Left lung (tissue), 10 donors: ENCODE results near the gene HAGH. TPM values are rescaled to one million over a fixed set of nuclear protein-coding genes. Genes with fewer than 3 reads are reported as not detected.

ENCODE experiments used
- ATAC-seq: fragments of 200-7000 bp; cut with Tn5 transposase; one replicate; pipeline ENCODE4 v1.9.1; 2020; ENCODE audit warnings: moderate library complexity
- DNase-seq, 4 donors: peaks; one replicate each; pipeline ENCODE4 v3.0.0-alpha.2; 2013 to 2020
- H3K27ac ChIP-seq, 2 donors: fragments of 200-600 bp; sonication (generic) in 1 of 2; one replicate each; pipeline versions ENCODE4 v1.5.0 to v1.8.0; 2020 to 2021
- H3K27me3 ChIP-seq, 2 donors: fragments of 200-600 bp; sonication (generic) in 1 of 2; one replicate each; pipeline versions ENCODE4 v1.5.0 to v1.8.0; 2020 to 2021
- H3K36me3 ChIP-seq, 2 donors: fragments of 200-600 bp; sonication (generic) in 1 of 2; one replicate each; pipeline versions ENCODE4 v1.5.0 to v1.8.0; 2020 to 2021
- H3K4me1 ChIP-seq, 2 donors: fragments of 200-600 bp; one replicate each; pipeline ENCODE4 v1.8.0; 2021
- H3K4me3 ChIP-seq, 2 donors: fragments of 200-600 bp; sonication (generic) in 1 of 2; one replicate each; pipeline versions ENCODE4 v1.5.0 to v1.8.0; 2020 to 2021; ENCODE audit warnings: mild to moderate bottlenecking in 1 of 2
- H3K9me3 ChIP-seq, 2 donors: fragments of 200-600 bp; sonication (generic) in 1 of 2; one replicate each; pipeline versions ENCODE4 v1.5.0 to v1.8.0; 2020 to 2021
- intact Hi-C, 2 donors: fragments of 100-400 bp; cut with DNase I; formaldehyde crosslinking; loops; one replicate each; pipeline versions ENCODE4 v1.11.2 to v1.14.2; 2022
- polyA plus RNA-seq, 6 donors: library from polyadenylated mRNA; unstranded; fragments of 120-200 nt; gene quantifications; one replicate each; pipeline ENCODE4 v1.2.1, GENCODE V29; 2013; ENCODE audit not compliant: insufficient read length in 6 of 6
- total RNA-seq, 2 donors: library from RNA; stranded (reverse); fragmentation: NEBNext Ultra II Directional; extraction: Animal tissue kit (Norgen Biotek cat#: 25700); gene quantifications; one replicate each; pipeline ENCODE4 v1.2.1, GENCODE V29; 2021
- TF ChIP-seq, protein P1 (sequence below), 2 donors: fragments of 200-600 bp; sonication (generic) in 1 of 2; IDR thresholded peaks; one replicate each; pipeline versions ENCODE4 v1.5.0 to v1.8.0; 2021; ENCODE audit warnings: antibody characterized with exemption in 2 of 2
- donor health status: DM: no; HTN: yes; CAD: no.
- donor health status: DM: no; HTN: no; CAD: no.

The HAGH gene
- total and polyA plus RNA-seq, 8 donors = 21.0 to 62.0 (median 26.7) TPM

- H3K9me3 ChIP-seq = no peaks in the 10 kb centered on the region
- no peaks in the 10 kb centered on the region for H3K36me3 ChIP-seq
- no peak for ATAC-seq
- TF ChIP-seq, protein P1, sequence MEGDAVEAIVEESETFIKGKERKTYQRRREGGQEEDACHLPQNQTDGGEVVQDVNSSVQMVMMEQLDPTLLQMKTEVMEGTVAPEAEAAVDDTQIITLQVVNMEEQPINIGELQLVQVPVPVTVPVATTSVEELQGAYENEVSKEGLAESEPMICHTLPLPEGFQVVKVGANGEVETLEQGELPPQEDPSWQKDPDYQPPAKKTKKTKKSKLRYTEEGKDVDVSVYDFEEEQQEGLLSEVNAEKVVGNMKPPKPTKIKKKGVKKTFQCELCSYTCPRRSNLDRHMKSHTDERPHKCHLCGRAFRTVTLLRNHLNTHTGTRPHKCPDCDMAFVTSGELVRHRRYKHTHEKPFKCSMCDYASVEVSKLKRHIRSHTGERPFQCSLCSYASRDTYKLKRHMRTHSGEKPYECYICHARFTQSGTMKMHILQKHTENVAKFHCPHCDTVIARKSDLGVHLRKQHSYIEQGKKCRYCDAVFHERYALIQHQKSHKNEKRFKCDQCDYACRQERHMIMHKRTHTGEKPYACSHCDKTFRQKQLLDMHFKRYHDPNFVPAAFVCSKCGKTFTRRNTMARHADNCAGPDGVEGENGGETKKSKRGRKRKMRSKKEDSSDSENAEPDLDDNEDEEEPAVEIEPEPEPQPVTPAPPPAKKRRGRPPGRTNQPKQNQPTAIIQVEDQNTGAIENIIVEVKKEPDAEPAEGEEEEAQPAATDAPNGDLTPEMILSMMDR (IDR thresholded peaks at IDR 0.05) = no peak
- H3K4me3 ChIP-seq = no peak overlapping the region
- intact Hi-C loops = no loop called here
- no peak overlapping the region for H3K27ac ChIP-seq
- no peak for DNase-seq
- peaks cover 18 to 83% of the 10 kb centered on the region in 2 donors for H3K27me3 ChIP-seq
- H3K4me1 ChIP-seq = no peaks in the 10 kb centered on the region
Measured at GRCh38 chr16:1861730-1862129, 35.1 kb upstream of the HAGH start.

DNA sequence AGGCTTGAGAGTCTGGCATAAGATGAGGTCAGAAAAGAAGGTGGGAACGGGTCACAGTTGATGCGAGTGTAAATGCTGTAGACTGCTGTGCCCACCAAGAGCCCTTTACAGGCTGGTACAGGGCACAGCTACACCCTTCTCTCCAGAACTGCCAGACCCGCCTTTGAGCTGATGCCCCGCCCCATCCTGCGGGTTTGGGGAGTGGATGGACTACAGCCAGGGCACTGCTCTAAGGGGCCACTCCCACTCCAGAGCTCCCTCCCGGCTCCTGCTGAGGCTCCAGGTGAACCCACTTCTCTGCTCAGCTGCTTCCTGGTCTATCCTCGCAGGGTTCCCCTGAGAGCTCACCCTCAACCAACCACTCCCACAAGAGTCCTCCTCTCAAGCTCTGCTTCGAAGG lies 33.0 kb upstream of the HAGH start:
- TF ChIP-seq, protein P1 (IDR thresholded peaks at IDR 0.05) = no peak
- Histone ChIP-seq H3K27ac (no peak overlapping the region), H3K9me3 (no peaks in the 10 kb centered on the region), H3K36me3 (no peaks in the 10 kb centered on the region), H3K27me3 (peaks cover 18 to 85% of the 10 kb centered on the region in 2 donors), H3K4me3 (no peak overlapping the region), H3K4me1 (no peaks in the 10 kb centered on the region)
- DNase-seq (peak in 2 of 4 donors; percentile 17 to 37), ATAC-seq (peak; percentile 79)
- intact Hi-C loops = no loop called here

- ATAC-seq (no peak), DNase-seq (no peak)
- H3K36me3 ChIP-seq = no peaks in the 10 kb centered on the region
- H3K4me3 ChIP-seq = no peak overlapping the region
- intact Hi-C loops = no loop called here
- no peaks in the 10 kb centered on the region for H3K4me1 ChIP-seq
- TF ChIP-seq, protein P1 (IDR thresholded peaks at IDR 0.05) = no peak
- no peak overlapping the region for H3K27ac ChIP-seq
- H3K9me3 ChIP-seq = no peaks in the 10 kb centered on the region
- peaks cover 18 to 80% of the 10 kb centered on the region in 2 donors for H3K27me3 ChIP-seq
Measured at GRCh38 chr16:1858189-1858865, 31.7 kb upstream of the HAGH start.

GRCh38 chr16:1857433-1858097 lies 30.9 kb upstream of the HAGH start:
- intact Hi-C loops = no loop called here
- H3K9me3 ChIP-seq = no peaks in the 10 kb centered on the region
- H3K27me3 ChIP-seq = peaks cover 18 to 76% of the 10 kb centered on the region in 2 donors
- no peaks in the 10 kb centered on the region for H3K36me3 ChIP-seq
- ATAC-seq (no peak), DNase-seq (no peak)
- TF ChIP-seq, protein P1 (IDR thresholded peaks at IDR 0.05) = no peak
- H3K4me3 ChIP-seq = no peak overlapping the region
- H3K27ac ChIP-seq = no peak overlapping the region
- H3K4me1 ChIP-seq = no peaks in the 10 kb centered on the region

- intact Hi-C loops = no loop called here
- TF ChIP-seq, protein P1 (IDR thresholded peaks at IDR 0.05) = no peak
- Histone ChIP-seq H3K27me3 (peaks cover 0 to 28% of the 10 kb centered on the region in 2 donors), H3K4me3 (no peak overlapping the region), H3K36me3 (no peaks in the 10 kb centered on the region), H3K9me3 (no peaks in the 10 kb centered on the region), H3K4me1 (no peaks in the 10 kb centered on the region), H3K27ac (no peak overlapping the region)
- ATAC-seq = no peak
- no peak for DNase-seq
Measured at GRCh38 chr16:1851793-1852192, 25.2 kb upstream of the HAGH start.
